Central memory CD8-positive, alpha-beta T cell (primary cell): ENCODE data around the gene CNOT4.
"Not testable (repeated sequence)": the region's sequence is repeated elsewhere in the genome, so short reads cannot be mapped to it uniquely, and the experiment has no call there.

Source experiments
- ATAC-seq: fragments of 150-1000 bp; cut with Tn5 transposase; replicated peaks from 2 replicates; pipeline ENCODE4 v1.10.0; 2022; ENCODE audit warnings: mild to moderate bottlenecking, moderate FRiP score, moderate number of reproducible peaks; ENCODE audit not compliant: poor library complexity, severe bottlenecking; ENCODE audit errors: extremely low read depth
- DNase-seq, 2 donors: peaks; one replicate each; pipeline ENCODE4 v3.0.0; 2021; ENCODE audit warnings: low spot score in 2 of 2
- H3K27ac Mint-ChIP-seq: one replicate; pipeline ENCODE4 v1.8.0; 2022; ENCODE audit warnings: low read depth, mild to moderate bottlenecking, moderate library complexity, mixed read lengths
- H3K27me3 Mint-ChIP-seq: one replicate; pipeline ENCODE4 v1.8.0; 2022; ENCODE audit warnings: mixed read lengths
- H3K36me3 Mint-ChIP-seq: one replicate; pipeline ENCODE4 v1.8.0; 2022; ENCODE audit warnings: mild to moderate bottlenecking, moderate library complexity, mixed read lengths; ENCODE audit not compliant: insufficient read depth
- H3K4me1 Mint-ChIP-seq: one replicate; pipeline ENCODE4 v1.8.0; 2022; ENCODE audit warnings: mixed read lengths
- H3K4me3 Mint-ChIP-seq: one replicate; pipeline ENCODE4 v1.8.0; 2022; ENCODE audit warnings: mild to moderate bottlenecking, moderate library complexity, mixed read lengths
- H3K9me3 Mint-ChIP-seq: one replicate; pipeline ENCODE4 v1.8.0; 2022; ENCODE audit warnings: mixed read lengths

CNOT4 gene

GRCh38 chr7:135335628-135336139, 174.2 kb downstream of the CNOT4 start:
- ATAC-seq (no peak), DNase-seq (no peak)
- H3K4me1 Mint-ChIP-seq = no peaks in the 10 kb centered on the region
- no peaks in the 10 kb centered on the region for H3K9me3 Mint-ChIP-seq
- no peak overlapping the region for H3K27ac Mint-ChIP-seq
- H3K36me3 Mint-ChIP-seq = peaks cover 3% of the 10 kb centered on the region
- no peak overlapping the region for H3K4me3 Mint-ChIP-seq
- H3K27me3 Mint-ChIP-seq = no peaks in the 10 kb centered on the region

- Mint-ChIP-seq H3K4me3 (no peak overlapping the region), H3K36me3 (peaks cover 3% of the 10 kb centered on the region), H3K27ac (no peak overlapping the region), H3K9me3 (no peaks in the 10 kb centered on the region), H3K4me1 (no peaks in the 10 kb centered on the region), H3K27me3 (no peaks in the 10 kb centered on the region)
- no peak for DNase-seq
- ATAC-seq = no peak
Observed at GRCh38 chr7:135334830-135335543, 174.9 kb downstream of the CNOT4 start.

- DNase-seq (no peak), ATAC-seq (no peak)
- Mint-ChIP-seq H3K4me3 (no peak overlapping the region), H3K27ac (no peak overlapping the region), H3K36me3 (peaks cover 3% of the 10 kb centered on the region), H3K27me3 (no peaks in the 10 kb centered on the region), H3K9me3 (no peaks in the 10 kb centered on the region), H3K4me1 (no peaks in the 10 kb centered on the region)
Observed at GRCh38 chr7:135333946-135334345, 176.0 kb downstream of the CNOT4 start.

- H3K27ac Mint-ChIP-seq = no peak overlapping the region
- no peaks in the 10 kb centered on the region for H3K9me3 Mint-ChIP-seq
- H3K36me3 Mint-ChIP-seq = peaks cover 3% of the 10 kb centered on the region
- H3K4me3 Mint-ChIP-seq = no peak overlapping the region
- ATAC-seq (no peak), DNase-seq (no peak)
- no peaks in the 10 kb centered on the region for H3K4me1 Mint-ChIP-seq
- no peaks in the 10 kb centered on the region for H3K27me3 Mint-ChIP-seq
Observed at GRCh38 chr7:135333200-135333599, 176.7 kb downstream of the CNOT4 start.

GRCh38 chr7:135330088-135330487, 179.8 kb downstream of the CNOT4 start:
- Mint-ChIP-seq H3K27me3 (no peaks in the 10 kb centered on the region), H3K27ac (no peak overlapping the region), H3K9me3 (no peaks in the 10 kb centered on the region), H3K36me3 (peaks cover 3% of the 10 kb centered on the region), H3K4me1 (no peaks in the 10 kb centered on the region), H3K4me3 (no peak overlapping the region)
- no peak for ATAC-seq
- DNase-seq = no peak

GRCh38 chr7:135328526-135328925, 181.4 kb downstream of the CNOT4 start:
- ATAC-seq = no peak
- no peaks in the 10 kb centered on the region for H3K4me1 Mint-ChIP-seq

GRCh38 chr7:135328053-135328452, 181.8 kb downstream of the CNOT4 start:
- H3K4me3 Mint-ChIP-seq = no peak overlapping the region
- ATAC-seq (no peak), DNase-seq (no peak)
- no peaks in the 10 kb centered on the region for H3K4me1 Mint-ChIP-seq
- H3K27me3 Mint-ChIP-seq = no peaks in the 10 kb centered on the region
- no peaks in the 10 kb centered on the region for H3K9me3 Mint-ChIP-seq
- peaks cover 3% of the 10 kb centered on the region for H3K36me3 Mint-ChIP-seq
- H3K27ac Mint-ChIP-seq = no peak overlapping the region

More at GRCh38 chr7:135328526-135328925, 181.4 kb downstream of the CNOT4 start:
- Mint-ChIP-seq H3K36me3 (peaks cover 3% of the 10 kb centered on the region), H3K27me3 (no peaks in the 10 kb centered on the region), H3K9me3 (no peaks in the 10 kb centered on the region), H3K27ac (no peak overlapping the region), H3K4me3 (no peak overlapping the region)
- DNase-seq = no peak

GRCh38 chr7:135327458-135327857, 182.4 kb downstream of the CNOT4 start:
- H3K27me3 Mint-ChIP-seq = no peaks in the 10 kb centered on the region
- no peaks in the 10 kb centered on the region for H3K36me3 Mint-ChIP-seq
- H3K27ac Mint-ChIP-seq = no peak overlapping the region
- DNase-seq (no peak), ATAC-seq (no peak)
- H3K4me3 Mint-ChIP-seq = no peak overlapping the region
- no peaks in the 10 kb centered on the region for H3K9me3 Mint-ChIP-seq
- no peaks in the 10 kb centered on the region for H3K4me1 Mint-ChIP-seq

GRCh38 chr7:135326636-135327280, 183.1 kb downstream of the CNOT4 start:
- Mint-ChIP-seq H3K4me1 (no peaks in the 10 kb centered on the region), H3K27me3 (no peaks in the 10 kb centered on the region), H3K36me3 (no peaks in the 10 kb centered on the region), H3K27ac (no peak overlapping the region), H3K9me3 (no peaks in the 10 kb centered on the region), H3K4me3 (no peak overlapping the region)
- no peak for ATAC-seq
- DNase-seq = no peak

GRCh38 chr7:135322571-135323340, 187.1 kb downstream of the CNOT4 start:
- DNase-seq (no peak), ATAC-seq (no peak)
- H3K9me3 Mint-ChIP-seq = no peaks in the 10 kb centered on the region
- no peaks in the 10 kb centered on the region for H3K27me3 Mint-ChIP-seq
- no peak overlapping the region for H3K4me3 Mint-ChIP-seq
- no peaks in the 10 kb centered on the region for H3K36me3 Mint-ChIP-seq
- no peak overlapping the region for H3K27ac Mint-ChIP-seq
- no peaks in the 10 kb centered on the region for H3K4me1 Mint-ChIP-seq

GRCh38 chr7:135321556-135321955, 188.3 kb downstream of the CNOT4 start:
- Mint-ChIP-seq H3K27me3 (no peaks in the 10 kb centered on the region), H3K27ac (no peak overlapping the region), H3K4me1 (no peaks in the 10 kb centered on the region), H3K9me3 (no peaks in the 10 kb centered on the region), H3K36me3 (no peaks in the 10 kb centered on the region), H3K4me3 (no peak overlapping the region)
- ATAC-seq (no peak), DNase-seq (no peak)

GRCh38 chr7:135320953-135321352, 188.9 kb downstream of the CNOT4 start:
- not testable (repeated sequence) for H3K4me1 Mint-ChIP-seq, ATAC-seq, H3K27ac Mint-ChIP-seq, DNase-seq, H3K36me3 Mint-ChIP-seq, H3K4me3 Mint-ChIP-seq, H3K27me3 Mint-ChIP-seq, H3K9me3 Mint-ChIP-seq
